Hepatocyte (in vitro differentiated cells): ENCODE results near the gene POLR2A. TPM values are rescaled to one million over a fixed set of nuclear protein-coding genes. Genes with fewer than 3 reads are reported as not detected.

ENCODE experiments used
- DNase-seq: peaks from one replicate; pipeline ENCODE4 v3.0.0-alpha.2; 2016; ENCODE audit warnings: low spot score
- H2AFZ ChIP-seq: fragments of 200-600 bp; sonication (generic); 2 replicates; pipeline ENCODE4 v1.6.0; 2016; ENCODE audit warnings: antibody characterized with exemption, mild to moderate bottlenecking
- H3K27ac ChIP-seq: fragments of 200-600 bp; sonication (generic); 2 replicates; pipeline ENCODE4 v1.5.1; 2016; ENCODE audit warnings: mild to moderate bottlenecking
- H3K27me3 ChIP-seq: fragments of 200-600 bp; sonication (generic); 2 replicates; pipeline ENCODE4 v1.6.1; 2016
- H3K36me3 ChIP-seq: fragments of 200-600 bp; sonication (generic); replicated peaks from 2 replicates; pipeline ENCODE4 v1.5.1; 2016; ENCODE audit warnings: low read depth; ENCODE audit not compliant: insufficient read depth
- H3K4me1 ChIP-seq: fragments of 200-600 bp; sonication (generic); 2 replicates; pipeline ENCODE4 v1.5.1; 2016; ENCODE audit warnings: mild to moderate bottlenecking, moderate library complexity; ENCODE audit not compliant: insufficient read depth
- H3K4me2 ChIP-seq: fragments of 200-600 bp; sonication (generic); 2 replicates; pipeline ENCODE4 v1.6.0; 2016
- H3K4me3 ChIP-seq: fragments of 200-600 bp; sonication (generic); 2 replicates; pipeline ENCODE4 v1.5.1; 2016; ENCODE audit warnings: mild to moderate bottlenecking
- H3K79me2 ChIP-seq: fragments of 200-600 bp; sonication (generic); 2 replicates; pipeline ENCODE4 v1.6.0; 2017; ENCODE audit warnings: mild to moderate bottlenecking
- H3K9me2 ChIP-seq: fragments of 200-600 bp; sonication (generic); replicated peaks from 2 replicates; pipeline ENCODE4 v1.6.0; 2017; ENCODE audit warnings: mild to moderate bottlenecking; ENCODE audit not compliant: insufficient read depth
- H3K9me3 ChIP-seq: fragments of 200-600 bp; sonication (generic); 2 replicates; pipeline ENCODE4 v1.5.1; 2016; ENCODE audit warnings: low read depth, mild to moderate bottlenecking
- H4K20me1 ChIP-seq: fragments of 200-600 bp; sonication (generic); 2 replicates; pipeline ENCODE4 v1.6.0; 2016; ENCODE audit warnings: mild to moderate bottlenecking; ENCODE audit not compliant: insufficient read depth, poor library complexity, severe bottlenecking
- EZH2 ChIP-seq: fragments of 200-600 bp; sonication (generic); IDR thresholded peaks from 2 replicates; pipeline ENCODE4 v1.6.1; 2016; ENCODE audit warnings: antibody characterized with exemption, mild to moderate bottlenecking, borderline replicate concordance
- EZH2phosphoT487 ChIP-seq: fragments of 200-600 bp; sonication (generic); IDR thresholded peaks from one replicate; pipeline ENCODE4 v1.6.1; 2018; ENCODE audit warnings: antibody characterized with exemption, mild to moderate bottlenecking, low read depth, moderate library complexity; ENCODE audit not compliant: unreplicated experiment, severe bottlenecking
- WGBS: methylation state at CpG from one replicate; pipeline ENCODE4 v1.1.6; 2016; ENCODE audit warnings: low lambda C conversion rate; ENCODE audit errors: missing lambda C conversion rate; 5-methylcytosine and 5-hydroxymethylcytosine counted together
- polyA plus RNA-seq: library from polyadenylated mRNA; unstranded; fragments of >200 nt; fragmentation: Nextera tagmentation; extraction: Ambion mirVana; gene quantifications from 2 replicates; pipeline ENCODE4 v1.2.1, GENCODE V29; 2016
- total RNA-seq: library from RNA; depleted of rRNA; stranded (reverse); fragments of >200 nt; gene quantifications from 2 replicates; pipeline ENCODE4 v1.2.3, GENCODE V29; 2014
- TF ChIP-seq, protein P1 (sequence below): fragments of 200-600 bp; sonication (generic); IDR thresholded peaks from 2 replicates; pipeline ENCODE4 v1.5.1; 2016; ENCODE audit warnings: antibody characterized with exemption, mild to moderate bottlenecking; ENCODE audit not compliant: poor library complexity

The POLR2A gene
- total and polyA plus RNA-seq, 2 experiments from 2014 or later, result 74.5 to 96.3 TPM

GRCh38 chr17:7483255-7484066 is 705 bp upstream of the POLR2A start:
- Histone ChIP-seq H3K4me2 (peak overlapping the region; percentile 78), H3K36me3 (no peaks in the 10 kb centered on the region), H3K4me3 (peak overlapping the region; percentile 20), H2AFZ (peak overlapping the region; percentile 60), H3K4me1 (peaks cover 44% of the 10 kb centered on the region), H3K27ac (peak overlapping the region; percentile 100), H3K79me2 (peaks cover 70% of the 10 kb centered on the region), H3K27me3 (no peaks in the 10 kb centered on the region), H3K9me3 (no peaks in the 10 kb centered on the region), H4K20me1 (peaks cover 37% of the 10 kb centered on the region), H3K9me2 (no peaks in the 10 kb centered on the region)
- 3% methylated on average over 35 of the region's 38 CpGs for WGBS
- TF ChIP-seq EZH2 (no peak), EZH2phosphoT487 (no peak)
- DNase-seq, result peak; percentile 96

- TF ChIP-seq EZH2 (no peak), EZH2phosphoT487 (no peak)
- TF ChIP-seq, protein P1, sequence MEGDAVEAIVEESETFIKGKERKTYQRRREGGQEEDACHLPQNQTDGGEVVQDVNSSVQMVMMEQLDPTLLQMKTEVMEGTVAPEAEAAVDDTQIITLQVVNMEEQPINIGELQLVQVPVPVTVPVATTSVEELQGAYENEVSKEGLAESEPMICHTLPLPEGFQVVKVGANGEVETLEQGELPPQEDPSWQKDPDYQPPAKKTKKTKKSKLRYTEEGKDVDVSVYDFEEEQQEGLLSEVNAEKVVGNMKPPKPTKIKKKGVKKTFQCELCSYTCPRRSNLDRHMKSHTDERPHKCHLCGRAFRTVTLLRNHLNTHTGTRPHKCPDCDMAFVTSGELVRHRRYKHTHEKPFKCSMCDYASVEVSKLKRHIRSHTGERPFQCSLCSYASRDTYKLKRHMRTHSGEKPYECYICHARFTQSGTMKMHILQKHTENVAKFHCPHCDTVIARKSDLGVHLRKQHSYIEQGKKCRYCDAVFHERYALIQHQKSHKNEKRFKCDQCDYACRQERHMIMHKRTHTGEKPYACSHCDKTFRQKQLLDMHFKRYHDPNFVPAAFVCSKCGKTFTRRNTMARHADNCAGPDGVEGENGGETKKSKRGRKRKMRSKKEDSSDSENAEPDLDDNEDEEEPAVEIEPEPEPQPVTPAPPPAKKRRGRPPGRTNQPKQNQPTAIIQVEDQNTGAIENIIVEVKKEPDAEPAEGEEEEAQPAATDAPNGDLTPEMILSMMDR, result no peak
- DNase-seq, result no peak
- no peaks in the 10 kb centered on the region for H3K9me3 ChIP-seq
- H3K9me2 ChIP-seq, result no peaks in the 10 kb centered on the region
- peak overlapping the region; percentile 88 for H3K4me2 ChIP-seq
- WGBS, result under 1% methylated on average over 19 of the region's 19 CpGs
- H3K4me3 ChIP-seq, result peak overlapping the region; percentile 70
- H3K79me2 ChIP-seq, result peaks cover 72% of the 10 kb centered on the region
- peak overlapping the region; percentile 73 for H3K27ac ChIP-seq
- H3K4me1 ChIP-seq, result peaks cover 55% of the 10 kb centered on the region
- H4K20me1 ChIP-seq, result peaks cover 52% of the 10 kb centered on the region
- no peaks in the 10 kb centered on the region for H3K36me3 ChIP-seq
- H3K27me3 ChIP-seq, result no peaks in the 10 kb centered on the region
- no peak overlapping the region for H2AFZ ChIP-seq
Measured at GRCh38 chr17:7484919-7485377, 782 bp downstream of the POLR2A start.

- H3K9me3 ChIP-seq, result no peaks in the 10 kb centered on the region
- peaks cover 74% of the 10 kb centered on the region for H3K79me2 ChIP-seq
- no peak overlapping the region for H2AFZ ChIP-seq
- H3K27ac ChIP-seq, result peak overlapping the region; percentile 1
- H3K4me2 ChIP-seq, result peak overlapping the region; percentile 88
- 41% methylated on average over 3 of the region's 3 CpGs for WGBS
- H3K27me3 ChIP-seq, result no peaks in the 10 kb centered on the region
- H4K20me1 ChIP-seq, result peaks cover 64% of the 10 kb centered on the region
- no peaks in the 10 kb centered on the region for H3K9me2 ChIP-seq
- peak overlapping the region; percentile 70 for H3K4me3 ChIP-seq
- H3K36me3 ChIP-seq, result no peaks in the 10 kb centered on the region
- DNase-seq, result no peak
- peaks cover 46% of the 10 kb centered on the region for H3K4me1 ChIP-seq
- TF ChIP-seq EZH2, result no peak
- TF ChIP-seq, protein P1, result no peak
- no peak for TF ChIP-seq EZH2phosphoT487
Measured at GRCh38 chr17:7486181-7486580, 2.0 kb downstream of the POLR2A start.

- Histone ChIP-seq H3K9me2 (no peaks in the 10 kb centered on the region), H2AFZ (no peak overlapping the region), H3K9me3 (no peaks in the 10 kb centered on the region), H3K4me3 (no peak overlapping the region), H3K4me2 (no peak overlapping the region), H3K4me1 (peaks cover 33% of the 10 kb centered on the region), H3K27ac (no peak overlapping the region), H4K20me1 (peaks cover 100% of the 10 kb centered on the region), H3K79me2 (peaks cover 99% of the 10 kb centered on the region), H3K27me3 (no peaks in the 10 kb centered on the region), H3K36me3 (no peaks in the 10 kb centered on the region)
- no peak for TF ChIP-seq EZH2
- TF ChIP-seq EZH2phosphoT487, result no peak
- TF ChIP-seq, protein P1, result no peak
- no peak for DNase-seq
- WGBS, result 77% methylated on average over 8 of the region's 8 CpGs
Measured at GRCh38 chr17:7490144-7490543, 6.0 kb downstream of the POLR2A start.
